Measurements from ENCODE around the gene STAC. TPM values are rescaled to one million over a fixed set of nuclear protein-coding genes. Genes with fewer than 3 reads are reported as not detected.

The STAC gene
- total and polyA plus RNA-seq, 12 donors = 0.13 to 1.5 (median 0.42) TPM

GRCh38 chr3:36520241-36521006 is 140.1 kb downstream of the STAC start:
- Histone ChIP-seq H3K9me3 (no peaks in the 10 kb centered on the region), H3K27ac (no peak overlapping the region), H3K4me1 (no peaks in the 10 kb centered on the region), H3K27me3 (no peaks in the 10 kb centered on the region), H3K36me3 (no peaks in the 10 kb centered on the region), H3K4me3 (no peak overlapping the region)
- 79 to 80% methylated on average over 4 of the region's 4 CpGs for WGBS, 2 donors
- intact Hi-C loops (cut with DNase I) = no loop called here
- ATAC-seq (no peak), DNase-seq (no peak)
- no peak for TF ChIP-seq CTCF (IDR thresholded peaks at IDR 0.05)

- Histone ChIP-seq H3K36me3 (no peaks in the 10 kb centered on the region), H3K27ac (no peak overlapping the region), H3K4me3 (no peak overlapping the region), H3K27me3 (no peaks in the 10 kb centered on the region), H3K4me1 (no peaks in the 10 kb centered on the region), H3K9me3 (no peaks in the 10 kb centered on the region)
- no peak for DNase-seq
- no peak for TF ChIP-seq CTCF (IDR thresholded peaks at IDR 0.05)
- intact Hi-C loops (cut with DNase I) = no loop called here
- 70 to 81% methylated on average over 2 of the region's 2 CpGs for WGBS, 2 donors
- no peak for ATAC-seq
Measured at GRCh38 chr3:36521007-36521379, 140.7 kb downstream of the STAC start.

- H3K27ac ChIP-seq = no peak overlapping the region
- H3K36me3 ChIP-seq = no peaks in the 10 kb centered on the region
- WGBS, 2 donors = 85 to 88% methylated on average over 3 of the region's 3 CpGs
- TF ChIP-seq CTCF (IDR thresholded peaks at IDR 0.05) = no peak
- H3K4me1 ChIP-seq = no peaks in the 10 kb centered on the region
- DNase-seq (no peak), ATAC-seq (no peak)
- no peaks in the 10 kb centered on the region for H3K27me3 ChIP-seq
- H3K9me3 ChIP-seq = no peaks in the 10 kb centered on the region
- no peak overlapping the region for H3K4me3 ChIP-seq
- intact Hi-C loops (cut with DNase I) = no loop called here
Measured at GRCh38 chr3:36524560-36524959, 144.3 kb downstream of the STAC start.

- no peak for ATAC-seq
- H3K27me3 ChIP-seq = no peaks in the 10 kb centered on the region
- no peaks in the 10 kb centered on the region for H3K36me3 ChIP-seq
- no peaks in the 10 kb centered on the region for H3K4me1 ChIP-seq
- no peak overlapping the region for H3K4me3 ChIP-seq
- no peak for TF ChIP-seq CTCF (IDR thresholded peaks at IDR 0.05)
- intact Hi-C loops (cut with DNase I) = no loop called here
- DNase-seq = no peak
- no peaks in the 10 kb centered on the region for H3K9me3 ChIP-seq
- 74 to 76% methylated on average over 3 of the region's 3 CpGs for WGBS, 2 donors
- H3K27ac ChIP-seq = no peak overlapping the region
Measured at GRCh38 chr3:36525115-36525801, 145.0 kb downstream of the STAC start.
